HG03442 (cell line): Measurements from ENCODE around the gene EVPL.
"Not testable (repeated sequence)": the region's sequence is repeated elsewhere in the genome, so short reads cannot be mapped to it uniquely, and the experiment has no call there.

Source experiments
- ATAC-seq: cut with Tn5 transposase; IDR thresholded peaks from one replicate; pipeline ENCODE4 v1.9.1; 2021; ENCODE audit warnings: mild to moderate bottlenecking, moderate library complexity; ENCODE audit not compliant: unreplicated experiment

The EVPL gene

GRCh38 chr17:75969044-75969443 is 58.1 kb downstream of the EVPL start:
- ATAC-seq, result not testable (repeated sequence)

DNA sequence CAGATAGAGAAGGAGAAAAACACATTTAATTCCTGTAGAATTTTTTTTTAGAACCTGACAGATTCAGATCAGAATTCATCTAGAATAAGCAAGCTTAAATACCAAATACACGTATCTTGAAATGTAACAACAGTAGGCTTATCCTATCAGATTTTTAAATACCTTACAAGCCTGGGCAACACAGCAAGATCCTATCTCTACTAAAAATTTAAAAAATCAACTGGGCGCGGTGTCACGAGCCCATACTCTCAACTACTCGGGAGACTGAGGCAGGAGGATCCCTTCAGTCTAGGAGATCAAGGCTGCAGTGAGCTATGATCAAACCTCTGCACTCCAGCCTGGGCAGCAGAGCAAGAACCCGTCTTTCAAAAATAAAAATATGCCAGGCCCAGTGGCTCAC is 61.6 kb downstream of the EVPL start:
- no peak for ATAC-seq

GRCh38 chr17:75959839-75960511 is 67.1 kb downstream of the EVPL start:
- ATAC-seq, result no peak

GRCh38 chr17:75959051-75959838 is 67.9 kb downstream of the EVPL start:
- ATAC-seq, result no peak
